Activated CD4-positive, alpha-beta memory T cell treated with anti-CD3 and anti-CD28 coated beads for 36 hours (primary cell): Measurements from ENCODE around the gene MAP7D3. TPM values are rescaled to one million over a fixed set of nuclear protein-coding genes. Genes with fewer than 3 reads are reported as not detected.

ENCODE experiments used
- CTCF ChIA-PET: fragments of 350-600 bp; sonication (Branson Sonifier 250); formaldehyde crosslinking; loops from one replicate; lab custom pipeline; 2021; ENCODE audit warnings: antibody characterized with exemption, inconsistent platforms; lab: Charles Lee
- POLR2A ChIA-PET: fragments of 350-600 bp; sonication (Branson Sonifier 250); formaldehyde crosslinking; loops from one replicate; lab custom pipeline; 2021; ENCODE audit warnings: antibody characterized with exemption; lab: Charles Lee
- DNase-seq: peaks from one replicate; pipeline ENCODE4 v3.0.0-alpha.2; 2020
- H3K27ac Mint-ChIP-seq: one replicate; pipeline ENCODE4 v1.8.0; 2021; ENCODE audit warnings: mixed read lengths
- H3K27me3 Mint-ChIP-seq: one replicate; pipeline ENCODE4 v1.8.0; 2021; ENCODE audit warnings: mixed read lengths
- H3K36me3 Mint-ChIP-seq: one replicate; pipeline ENCODE4 v1.8.0; 2021; ENCODE audit warnings: mixed read lengths
- H3K4me1 Mint-ChIP-seq: one replicate; pipeline ENCODE4 v1.8.0; 2021; ENCODE audit warnings: low read depth, mixed read lengths
- H3K4me3 Mint-ChIP-seq: one replicate; pipeline ENCODE4 v1.8.0; 2021; ENCODE audit warnings: mild to moderate bottlenecking, mixed read lengths
- H3K9me3 Mint-ChIP-seq: one replicate; pipeline ENCODE4 v1.8.0; 2021; ENCODE audit warnings: mixed read lengths
- intact Hi-C: fragments of 100-400 bp; cut with micrococcal nuclease; formaldehyde crosslinking; loops from one replicate; pipeline ENCODE4 v1.15.1; 2023
- total RNA-seq, 2 experiments: library from RNA; stranded (reverse); gene quantifications; one replicate each; pipeline ENCODE4 v1.2.3, GENCODE V29; 2021

Gene MAP7D3
- total RNA-seq, 2 experiments from 2014 or later: 18.2 to 20.5 TPM

DNA sequence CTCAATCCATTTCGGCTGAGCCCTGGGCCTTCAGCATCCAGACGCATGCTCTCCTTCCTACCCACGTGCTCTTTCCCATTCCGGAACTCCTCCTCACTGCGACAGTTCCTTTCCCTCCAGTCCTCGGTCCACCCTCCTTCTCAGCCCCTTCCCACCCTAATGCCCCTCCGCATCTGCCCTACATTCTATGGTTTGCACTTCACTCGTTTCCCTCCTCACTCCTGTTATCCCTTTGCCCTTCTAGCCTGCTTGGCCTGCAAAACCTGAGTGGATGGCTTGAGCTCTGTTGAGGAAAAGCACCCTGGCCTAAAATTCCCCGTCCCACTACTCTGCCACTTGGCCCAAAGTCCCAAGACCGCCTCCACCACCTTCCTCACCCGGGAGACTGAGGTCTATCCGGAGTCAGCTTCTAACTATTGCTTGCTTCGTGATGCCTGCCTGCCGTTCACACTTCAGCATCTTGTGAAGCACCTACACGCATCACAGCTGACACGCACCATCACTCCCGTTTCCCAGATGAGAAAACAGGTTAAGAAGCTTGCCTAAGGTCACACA is 38.6 kb downstream of the MAP7D3 start:
- H3K36me3 Mint-ChIP-seq: peaks cover 2% of the 10 kb centered on the region
- no peaks in the 10 kb centered on the region for H3K4me1 Mint-ChIP-seq
- no peaks in the 10 kb centered on the region for H3K27me3 Mint-ChIP-seq
- intact Hi-C loops: no loop called here
- H3K27ac Mint-ChIP-seq: no peak overlapping the region
- no peaks in the 10 kb centered on the region for H3K9me3 Mint-ChIP-seq
- no peak for DNase-seq
- H3K4me3 Mint-ChIP-seq: no peak overlapping the region
- ChIA-PET CTCF (no interaction called here), POLR2A (no interaction called here)

DNA sequence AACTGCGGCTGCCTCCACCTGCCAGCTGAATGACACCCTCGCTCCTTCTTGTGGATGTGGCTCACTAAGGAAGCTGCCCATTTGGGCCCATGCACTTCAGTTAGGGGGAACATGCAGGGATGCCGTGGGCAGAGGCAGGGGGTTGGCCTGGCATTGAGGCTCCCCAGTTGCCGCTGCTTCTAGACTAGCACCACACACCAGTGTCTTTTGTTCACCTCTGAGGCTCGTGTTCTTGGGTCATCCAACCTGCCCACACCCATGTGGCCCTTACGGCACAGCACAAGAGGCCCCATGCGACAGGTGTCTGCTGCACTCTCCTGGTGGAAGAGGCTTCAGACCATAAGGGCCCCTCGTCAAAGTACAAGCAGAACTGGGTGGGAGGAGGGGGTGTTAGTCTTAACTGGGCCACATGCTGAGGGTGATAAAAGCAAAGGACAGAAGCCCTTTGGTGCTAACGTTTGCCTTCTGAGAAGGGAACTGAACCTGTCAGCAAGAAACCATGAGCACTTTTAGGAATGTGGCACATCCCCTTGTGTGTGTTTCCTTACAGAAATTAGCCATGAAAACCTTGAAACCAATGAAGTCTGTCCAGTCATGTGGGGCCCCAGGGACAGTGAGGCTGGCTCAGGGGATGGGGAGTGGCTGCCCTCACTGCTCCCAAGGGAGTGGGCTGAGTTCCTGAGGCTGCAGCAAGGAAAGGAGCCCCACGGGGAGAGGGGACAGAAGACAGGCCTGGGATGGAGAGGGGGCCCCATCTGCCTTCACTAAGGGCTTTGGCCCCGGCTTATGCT is 39.2 kb downstream of the MAP7D3 start:
- no peak for DNase-seq
- intact Hi-C loops: no loop called here
- Mint-ChIP-seq H3K27me3 (no peaks in the 10 kb centered on the region), H3K4me3 (no peak overlapping the region), H3K4me1 (no peaks in the 10 kb centered on the region), H3K36me3 (peaks cover 2% of the 10 kb centered on the region), H3K27ac (no peak overlapping the region), H3K9me3 (no peaks in the 10 kb centered on the region)
- ChIA-PET POLR2A (no interaction called here), CTCF (no interaction called here)

DNA sequence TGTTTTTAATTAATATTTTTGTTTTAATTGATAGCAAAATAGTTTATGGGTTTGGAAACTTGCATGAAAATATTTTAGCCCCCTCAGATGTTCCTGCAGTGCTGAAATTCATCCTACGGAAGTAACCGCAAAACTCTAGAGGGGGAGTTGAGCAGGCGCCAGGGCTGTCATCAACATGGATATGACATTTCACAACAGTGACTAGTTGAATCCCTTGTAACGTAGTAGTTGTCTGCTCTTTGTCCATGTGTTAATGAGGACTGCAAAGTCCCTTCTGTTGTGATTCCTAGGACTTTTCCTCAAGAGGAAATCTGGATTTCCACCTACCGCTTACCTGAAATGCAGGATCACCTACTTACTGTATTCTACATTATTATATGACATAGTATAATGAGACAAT is 40.4 kb downstream of the MAP7D3 start:
- ChIA-PET CTCF (interaction anchor here (1.1 to 3.0 kb wide), 2 partner anchors 25 to 182 kb away, joined by 3 to 28 read pairs; no protein-coding TSS in a partner anchor), POLR2A (no interaction called here)
- DNase-seq: no peak
- Mint-ChIP-seq H3K27ac (no peak overlapping the region), H3K4me3 (no peak overlapping the region), H3K9me3 (no peaks in the 10 kb centered on the region), H3K36me3 (peaks cover 2% of the 10 kb centered on the region), H3K27me3 (no peaks in the 10 kb centered on the region), H3K4me1 (peaks cover 4% of the 10 kb centered on the region)
- intact Hi-C loops: no loop called here

DNA sequence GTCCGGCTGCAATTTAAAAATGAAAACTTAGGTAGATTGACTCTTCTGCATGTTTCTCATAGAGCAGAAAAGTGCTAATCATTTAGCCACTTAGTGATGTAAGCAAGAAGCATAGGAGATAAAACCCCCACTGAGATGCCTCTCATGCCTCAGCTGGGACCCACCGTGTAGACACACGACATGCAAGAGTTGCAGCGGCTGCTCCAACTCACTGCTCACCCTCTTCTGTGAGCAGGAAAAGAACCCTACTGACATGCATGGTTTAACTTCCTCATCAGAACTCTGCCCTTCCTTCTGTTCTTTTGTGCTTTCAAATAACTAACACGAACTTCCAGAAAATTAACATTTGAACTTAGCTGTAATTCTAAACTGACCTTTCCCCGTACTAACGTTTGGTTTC is 41.0 kb downstream of the MAP7D3 start:
- POLR2A ChIA-PET: no interaction called here
- H3K4me1 Mint-ChIP-seq: peaks cover 6% of the 10 kb centered on the region
- no peak overlapping the region for H3K27ac Mint-ChIP-seq
- H3K36me3 Mint-ChIP-seq: peaks cover 2% of the 10 kb centered on the region
- CTCF ChIA-PET: interaction anchor here (1.1 to 3.0 kb wide), 2 partner anchors 25 to 182 kb away, joined by 3 to 28 read pairs; no protein-coding TSS in a partner anchor
- intact Hi-C loops: no loop called here
- no peak overlapping the region for H3K4me3 Mint-ChIP-seq
- H3K27me3 Mint-ChIP-seq: no peaks in the 10 kb centered on the region
- no peaks in the 10 kb centered on the region for H3K9me3 Mint-ChIP-seq
- DNase-seq: no peak

DNA sequence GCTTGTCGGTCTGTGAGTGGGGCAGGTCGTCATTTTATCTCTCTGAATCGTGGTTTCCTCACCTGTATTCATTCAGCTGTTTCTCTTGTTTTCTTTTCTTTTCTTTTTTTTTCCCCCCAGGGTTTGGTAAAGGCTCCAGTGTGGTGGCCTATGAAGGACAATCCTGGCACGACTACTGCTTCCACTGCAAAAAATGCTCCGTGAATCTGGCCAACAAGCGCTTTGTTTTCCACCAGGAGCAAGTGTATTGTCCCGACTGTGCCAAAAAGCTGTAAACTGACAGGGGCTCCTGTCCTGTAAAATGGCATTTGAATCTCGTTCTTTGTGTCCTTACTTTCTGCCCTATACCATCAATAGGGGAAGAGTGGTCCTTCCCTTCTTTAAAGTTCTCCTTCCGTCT is 41.4 kb downstream of the MAP7D3 start:
- ChIA-PET POLR2A (no interaction called here), CTCF (interaction anchor here (1.0 to 3.0 kb wide), 3 partner anchors 14 to 181 kb away, joined by 3 to 28 read pairs (median 4); no protein-coding TSS in a partner anchor)
- intact Hi-C loops: loop anchor here (2.0 to 10.0 kb wide), 2 partner anchors 181 to 375 kb away; no protein-coding TSS in a partner anchor
- Mint-ChIP-seq H3K36me3 (peaks cover 2% of the 10 kb centered on the region), H3K27ac (no peak overlapping the region), H3K4me1 (peaks cover 9% of the 10 kb centered on the region), H3K4me3 (no peak overlapping the region), H3K9me3 (no peaks in the 10 kb centered on the region), H3K27me3 (no peaks in the 10 kb centered on the region)
- no peak for DNase-seq

DNA sequence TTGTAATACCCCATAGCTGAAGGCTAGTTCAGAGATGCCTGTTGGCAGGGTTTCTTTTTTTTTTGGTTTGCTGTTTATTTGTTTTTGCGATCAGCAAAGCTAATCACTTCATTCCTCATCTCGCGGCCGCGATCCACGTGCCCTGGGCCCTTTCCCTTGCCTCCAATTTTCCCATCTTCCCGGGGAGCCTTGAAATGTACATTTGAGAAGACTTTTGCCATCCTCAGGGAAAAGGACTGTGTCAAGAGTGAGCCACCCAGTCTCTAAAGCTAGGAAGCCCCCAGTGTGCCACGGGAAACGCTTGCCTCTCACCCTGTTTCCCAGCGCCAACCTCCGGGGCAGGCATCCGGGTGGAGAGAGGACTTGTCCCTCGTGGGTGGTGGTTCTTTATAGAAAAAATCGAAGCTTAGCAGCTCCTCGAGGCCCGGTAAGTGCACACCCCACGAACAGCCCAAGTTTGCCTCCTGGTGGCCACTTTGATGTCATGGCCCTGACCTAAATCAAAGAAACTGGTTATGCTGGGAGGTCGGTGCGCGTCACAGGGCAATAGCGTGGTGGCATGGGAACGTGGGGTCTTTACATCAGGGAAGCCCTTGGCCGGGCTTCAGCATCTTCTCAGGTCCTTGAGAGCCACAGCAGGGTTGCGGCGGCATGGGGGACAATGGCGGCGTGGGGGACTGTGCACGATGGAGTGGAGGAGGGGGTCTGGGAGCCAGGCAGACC is 42.0 kb downstream of the MAP7D3 start:
- POLR2A ChIA-PET: no interaction called here
- CTCF ChIA-PET: interaction anchor here (0.7 to 3.0 kb wide), 4 partner anchors 12 to 181 kb away, joined by 3 to 28 read pairs (median 4); no protein-coding TSS in a partner anchor
- H3K36me3 Mint-ChIP-seq: peaks cover 2% of the 10 kb centered on the region
- H3K9me3 Mint-ChIP-seq: no peaks in the 10 kb centered on the region
- H3K27ac Mint-ChIP-seq: no peak overlapping the region
- peaks cover 15% of the 10 kb centered on the region for H3K4me1 Mint-ChIP-seq
- no peak overlapping the region for H3K4me3 Mint-ChIP-seq
- intact Hi-C loops: loop anchor here (2.0 to 10.0 kb wide), 2 partner anchors 180 to 376 kb away; no protein-coding TSS in a partner anchor
- DNase-seq: peak; percentile 40
- H3K27me3 Mint-ChIP-seq: no peaks in the 10 kb centered on the region

DNA sequence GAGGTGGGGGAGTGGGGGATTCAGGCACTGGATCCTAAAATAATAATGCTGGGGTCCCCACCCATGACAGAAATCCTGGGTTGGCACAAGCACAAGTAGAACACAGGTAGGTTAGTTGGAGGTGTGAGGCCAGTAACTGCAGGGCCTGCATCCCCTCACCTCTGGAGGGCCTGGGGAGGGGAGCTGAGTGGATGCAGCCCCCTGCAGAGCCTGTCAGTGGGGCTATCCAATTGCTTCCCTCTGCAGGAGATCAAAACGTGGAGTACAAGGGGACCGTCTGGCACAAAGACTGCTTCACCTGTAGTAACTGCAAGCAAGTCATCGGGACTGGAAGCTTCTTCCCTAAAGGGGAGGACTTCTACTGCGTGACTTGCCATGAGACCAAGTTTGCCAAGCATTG is 43.7 kb downstream of the MAP7D3 start:
- ChIA-PET CTCF (no interaction called here), POLR2A (no interaction called here)

DNA sequence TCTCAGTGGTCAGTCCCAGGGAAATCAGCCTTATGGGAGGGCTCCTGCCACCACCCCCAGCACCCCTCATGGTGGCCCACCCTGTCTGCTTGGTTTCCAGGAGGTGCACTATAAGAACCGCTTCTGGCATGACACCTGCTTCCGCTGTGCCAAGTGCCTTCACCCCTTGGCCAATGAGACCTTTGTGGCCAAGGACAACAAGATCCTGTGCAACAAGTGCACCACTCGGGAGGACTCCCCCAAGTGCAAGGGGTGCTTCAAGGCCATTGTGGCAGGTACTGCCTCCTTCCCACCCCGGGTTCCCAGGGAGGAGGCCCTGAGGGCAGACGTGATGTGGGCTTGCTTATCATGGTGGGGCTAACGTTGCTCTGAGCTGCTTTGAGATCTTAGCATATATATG is 44.3 kb downstream of the MAP7D3 start:
- H3K4me3 Mint-ChIP-seq: no peak overlapping the region
- no peaks in the 10 kb centered on the region for H3K9me3 Mint-ChIP-seq
- H3K36me3 Mint-ChIP-seq: peaks cover 2% of the 10 kb centered on the region
- peaks cover 32% of the 10 kb centered on the region for H3K4me1 Mint-ChIP-seq
- intact Hi-C loops: loop anchor here (10.0 kb wide), 1 partner anchor 378 kb away; no protein-coding TSS in a partner anchor
- POLR2A ChIA-PET: no interaction called here
- CTCF ChIA-PET: no interaction called here
- DNase-seq: no peak
- no peak overlapping the region for H3K27ac Mint-ChIP-seq
- H3K27me3 Mint-ChIP-seq: no peaks in the 10 kb centered on the region

More for the DNA sequence above, 43.7 kb downstream of the MAP7D3 start:
- Mint-ChIP-seq H3K9me3 (no peaks in the 10 kb centered on the region), H3K27me3 (no peaks in the 10 kb centered on the region), H3K36me3 (peaks cover 2% of the 10 kb centered on the region), H3K27ac (no peak overlapping the region), H3K4me1 (peaks cover 31% of the 10 kb centered on the region), H3K4me3 (no peak overlapping the region)
- DNase-seq: no peak
- intact Hi-C loops: loop anchor here (10.0 kb wide), 1 partner anchor 377 kb away; no protein-coding TSS in a partner anchor

DNA sequence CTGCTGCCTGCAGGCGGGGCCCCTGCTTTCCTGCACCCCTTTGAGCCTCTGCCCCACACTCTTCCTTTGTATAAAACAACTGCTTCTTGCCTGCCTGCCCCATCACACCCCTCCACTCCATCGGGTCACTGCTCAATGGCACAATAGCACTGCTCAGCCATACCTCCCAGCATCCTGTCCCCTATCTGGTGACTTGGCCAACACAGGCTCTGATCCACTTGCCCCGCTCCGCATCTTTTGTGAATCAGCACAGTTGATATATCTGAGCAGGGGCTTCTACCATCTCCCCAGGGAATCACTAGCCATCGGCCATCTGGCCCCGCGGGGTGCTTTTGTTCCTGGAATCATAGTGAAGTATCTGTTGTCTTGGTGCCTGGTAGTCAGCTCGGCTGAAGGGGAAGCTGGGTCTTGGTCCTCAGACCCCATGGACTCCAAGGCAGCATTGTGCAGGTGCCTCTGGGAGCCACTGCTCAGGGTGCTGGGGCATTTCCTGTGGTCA is 45.3 kb downstream of the MAP7D3 start:
- CTCF ChIA-PET: interaction anchor here (1.1 to 1.2 kb wide), 2 partner anchors 43 to 178 kb away, joined by 3 read pairs; no protein-coding TSS in a partner anchor
- Mint-ChIP-seq H3K4me3 (no peak overlapping the region), H3K4me1 (peaks cover 32% of the 10 kb centered on the region), H3K27me3 (no peaks in the 10 kb centered on the region), H3K9me3 (no peaks in the 10 kb centered on the region), H3K27ac (no peak overlapping the region), H3K36me3 (peaks cover 2% of the 10 kb centered on the region)
- DNase-seq: no peak
- intact Hi-C loops: loop anchor here (10.0 kb wide), 1 partner anchor 379 kb away; no protein-coding TSS in a partner anchor
- POLR2A ChIA-PET: no interaction called here

DNA sequence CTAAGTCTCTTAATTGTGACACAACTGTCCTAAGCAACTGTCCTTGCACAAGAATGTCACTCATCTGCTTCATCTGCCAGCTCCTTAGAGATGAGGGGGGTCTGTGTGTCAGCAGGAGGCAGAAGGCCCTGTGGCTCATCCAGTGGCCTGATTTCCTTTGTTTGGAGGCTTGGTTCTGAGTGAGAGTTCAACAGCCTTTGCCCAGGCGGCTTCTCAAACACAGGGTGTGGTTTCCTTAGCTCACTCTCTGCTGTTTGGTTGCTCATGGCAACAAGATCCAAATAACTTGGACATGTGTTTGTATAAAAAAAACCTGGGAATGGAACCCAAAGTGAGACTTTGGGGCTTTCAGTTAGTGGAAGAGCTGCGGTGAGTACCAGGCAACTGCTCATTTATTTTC is 46.6 kb downstream of the MAP7D3 start:
- Mint-ChIP-seq H3K27ac (peak overlapping the region; percentile 49), H3K4me3 (no peak overlapping the region)

DNA sequence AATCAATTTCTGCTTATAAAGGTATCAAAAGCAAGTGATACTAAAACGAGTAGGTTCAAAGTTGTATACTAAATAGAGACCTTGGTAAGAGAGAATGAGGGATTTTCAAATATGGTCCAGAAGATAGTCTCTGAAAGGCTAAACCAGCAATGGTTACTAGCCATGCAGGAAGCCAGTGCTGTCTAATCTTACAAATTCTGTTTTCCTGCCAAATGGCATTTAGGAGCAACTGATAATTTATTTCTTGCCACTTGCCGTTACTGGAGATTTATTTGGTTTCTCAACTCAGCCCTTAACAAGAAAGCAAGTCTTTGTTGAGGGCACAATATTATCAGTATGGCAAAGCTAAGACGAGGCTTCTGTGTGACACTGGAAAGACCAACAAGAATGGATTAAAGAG is 47.2 kb downstream of the MAP7D3 start:
- Mint-ChIP-seq H3K36me3 (no peaks in the 10 kb centered on the region), H3K4me1 (peaks cover 34% of the 10 kb centered on the region), H3K4me3 (no peak overlapping the region), H3K27me3 (no peaks in the 10 kb centered on the region), H3K9me3 (no peaks in the 10 kb centered on the region), H3K27ac (no peak overlapping the region)
- CTCF ChIA-PET: interaction anchor here (1.7 to 3.6 kb wide), 2 partner anchors 41 to 176 kb away, joined by 5 to 24 read pairs; no protein-coding TSS in a partner anchor
- POLR2A ChIA-PET: no interaction called here
- intact Hi-C loops: loop anchor here (1.0 to 10.0 kb wide), 2 partner anchors 73 to 381 kb away; no protein-coding TSS in a partner anchor
- no peak for DNase-seq

More for the DNA sequence above, 46.6 kb downstream of the MAP7D3 start:
- POLR2A ChIA-PET: no interaction called here
- intact Hi-C loops: loop anchor here (10.0 kb wide), 1 partner anchor 380 kb away; no protein-coding TSS in a partner anchor
- CTCF ChIA-PET: interaction anchor here (3.6 kb wide), 1 partner anchor 176 kb away, joined by 24 read pairs; no protein-coding TSS in a partner anchor
- Mint-ChIP-seq H3K27me3 (no peaks in the 10 kb centered on the region), H3K4me1 (peaks cover 34% of the 10 kb centered on the region), H3K36me3 (no peaks in the 10 kb centered on the region), H3K9me3 (no peaks in the 10 kb centered on the region)
- peak; percentile 20 for DNase-seq
